Kidney (tissue), 14 donors: ENCODE measurements around the gene ATP11B. TPM values are rescaled to one million over a fixed set of nuclear protein-coding genes. Genes with fewer than 3 reads are reported as not detected.

ENCODE experiments used
- DNase-seq, 5 donors: peaks; one replicate each; pipeline ENCODE4 v3.0.0-alpha.2; 2013 to 2020
- FAIRE-seq: peaks from 2 replicates; lab custom pipeline; 2012; peaks lifted over from hg19 to GRCh38; lab: Jason Lieb, UNC
- H3K27ac ChIP-seq, 2 donors: one replicate each; pipeline ENCODE4 v1.7.0; 2013; ENCODE audit warnings: low read depth in 2 of 2, low read length in 2 of 2, inconsistent platforms in 1 of 2
- H3K27me3 ChIP-seq: one replicate; pipeline ENCODE4 v1.7.1; 2013; ENCODE audit warnings: low read length, inconsistent platforms; ENCODE audit not compliant: control insufficient read depth, insufficient read depth
- H3K36me3 ChIP-seq, 3 donors: one replicate each; pipeline versions ENCODE4 v1.7.0 to v1.7.1; 2013; ENCODE audit warnings: low read length in 3 of 3, control low read depth in 1 of 3, inconsistent platforms in 1 of 3; ENCODE audit not compliant: insufficient read depth in 3 of 3, control insufficient read depth in 2 of 3
- H3K4me1 ChIP-seq, 3 donors: one replicate each; pipeline versions ENCODE4 v1.7.0 to v1.7.1; 2013; ENCODE audit warnings: low read length in 3 of 3, inconsistent platforms in 1 of 3, low read depth in 1 of 3; ENCODE audit not compliant: control insufficient read depth in 2 of 3, insufficient read depth in 2 of 3
- H3K4me3 ChIP-seq, 3 donors: one replicate each; pipeline versions ENCODE4 v1.7.0 to v1.8.1; 2013; ENCODE audit warnings: low read length in 3 of 3, control low read depth in 1 of 3, inconsistent platforms in 1 of 3
- H3K9ac ChIP-seq, 3 donors: one replicate each; pipeline versions ENCODE4 v1.7.0 to v1.7.1; 2013; ENCODE audit warnings: low read length in 3 of 3, control low read depth in 1 of 3, inconsistent platforms in 1 of 3
- H3K9me3 ChIP-seq, 3 donors: one replicate each; pipeline versions ENCODE4 v1.7.0 to v1.7.1; 2013; ENCODE audit warnings: low read length in 3 of 3, control low read depth in 1 of 3, inconsistent platforms in 1 of 3; ENCODE audit not compliant: control insufficient read depth in 2 of 3, insufficient read depth in 1 of 3
- intact Hi-C: fragments of 100-400 bp; cut with DNase I; formaldehyde crosslinking; loops from one replicate; pipeline ENCODE4 v1.11.1; 2022
- polyA plus RNA-seq: library from polyadenylated mRNA; stranded (reverse); fragments of 350-450 nt; fragmentation: Illumina TruSeq; extraction: RNeasy Lipid Tissue Mini Kit (QIAGEN cat#74804); gene quantifications from one replicate; pipeline ENCODE4 v1.2.3, GENCODE V29; 2014; ENCODE audit warnings: low read depth, low replicate concordance; ENCODE audit not compliant: insufficient read depth
- total RNA-seq: library from RNA; stranded (reverse); fragmentation: NEBNext Ultra II Directional; extraction: Animal tissue kit (Norgen Biotek cat#: 25700); gene quantifications from one replicate; pipeline ENCODE4 v1.2.1, GENCODE V29; 2021
- TF ChIP-seq, protein P1 (sequence below): IDR thresholded peaks from 3 replicates; pipeline ENCODE4 v1.5.1; 2012; ENCODE audit warnings: mild to moderate bottlenecking, moderate library complexity, borderline replicate concordance; ENCODE audit not compliant: insufficient read depth; ENCODE audit errors: extremely low read depth
- donor health status: control.
- donor health status: control.
- donor health status: control.
- donor health status: control.
- donor health status: control.
- donor health status: DM: yes; HTN: yes; CAD: no.
- donor health status: Normal renal cell carcinoma (clear cell type).

Gene ATP11B
- total and polyA plus RNA-seq, 2 donors from 2014 or later, result 8.0 to 65.0 TPM

- H3K4me3 ChIP-seq, result no peak overlapping the region
- TF ChIP-seq, protein P1, sequence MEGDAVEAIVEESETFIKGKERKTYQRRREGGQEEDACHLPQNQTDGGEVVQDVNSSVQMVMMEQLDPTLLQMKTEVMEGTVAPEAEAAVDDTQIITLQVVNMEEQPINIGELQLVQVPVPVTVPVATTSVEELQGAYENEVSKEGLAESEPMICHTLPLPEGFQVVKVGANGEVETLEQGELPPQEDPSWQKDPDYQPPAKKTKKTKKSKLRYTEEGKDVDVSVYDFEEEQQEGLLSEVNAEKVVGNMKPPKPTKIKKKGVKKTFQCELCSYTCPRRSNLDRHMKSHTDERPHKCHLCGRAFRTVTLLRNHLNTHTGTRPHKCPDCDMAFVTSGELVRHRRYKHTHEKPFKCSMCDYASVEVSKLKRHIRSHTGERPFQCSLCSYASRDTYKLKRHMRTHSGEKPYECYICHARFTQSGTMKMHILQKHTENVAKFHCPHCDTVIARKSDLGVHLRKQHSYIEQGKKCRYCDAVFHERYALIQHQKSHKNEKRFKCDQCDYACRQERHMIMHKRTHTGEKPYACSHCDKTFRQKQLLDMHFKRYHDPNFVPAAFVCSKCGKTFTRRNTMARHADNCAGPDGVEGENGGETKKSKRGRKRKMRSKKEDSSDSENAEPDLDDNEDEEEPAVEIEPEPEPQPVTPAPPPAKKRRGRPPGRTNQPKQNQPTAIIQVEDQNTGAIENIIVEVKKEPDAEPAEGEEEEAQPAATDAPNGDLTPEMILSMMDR, result no peak
- H3K27me3 ChIP-seq, result no peaks in the 10 kb centered on the region
- intact Hi-C loops, result no loop called here
- no peaks in the 10 kb centered on the region for H3K9me3 ChIP-seq
- no peak for FAIRE-seq
- peaks cover 0 to 2% (median 0%) of the 10 kb centered on the region in 3 donors for H3K36me3 ChIP-seq
- H3K27ac ChIP-seq, result no peak overlapping the region
- no peaks in the 10 kb centered on the region for H3K4me1 ChIP-seq
- no peak for DNase-seq
- H3K9ac ChIP-seq, result no peak overlapping the region
Observed at GRCh38 chr3:182940266-182940808, 147.0 kb downstream of the ATP11B start.

DNA sequence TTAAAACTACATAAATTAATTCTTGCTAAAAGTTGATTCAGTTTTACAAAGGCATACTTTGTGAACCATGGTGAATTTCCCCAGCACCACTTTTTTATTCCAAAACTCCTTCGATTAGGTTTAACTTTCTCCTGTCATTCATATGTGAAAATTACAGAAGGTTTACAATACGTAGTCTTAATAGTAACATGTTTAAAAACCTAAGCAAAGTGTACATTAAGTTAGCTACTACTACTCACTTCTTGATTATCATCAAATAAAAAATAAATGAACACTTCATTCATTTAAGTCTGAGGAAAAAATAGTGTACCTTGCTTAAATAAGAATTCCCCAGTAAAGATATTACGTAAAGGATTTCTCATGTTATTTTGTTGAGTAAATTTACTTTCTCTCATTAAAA, 148.4 kb downstream of the ATP11B start:
- intact Hi-C loops, result no loop called here
- TF ChIP-seq, protein P1, result no peak
- Histone ChIP-seq H3K4me1 (no peaks in the 10 kb centered on the region), H3K27me3 (no peaks in the 10 kb centered on the region), H3K36me3 (peaks cover 0 to 9% (median 0%) of the 10 kb centered on the region in 3 donors), H3K9ac (no peak overlapping the region), H3K27ac (no peak overlapping the region), H3K9me3 (no peaks in the 10 kb centered on the region), H3K4me3 (no peak overlapping the region)
- DNase-seq (no peak), FAIRE-seq (no peak)

GRCh38 chr3:182947888-182948287, 154.6 kb downstream of the ATP11B start:
- H3K36me3 ChIP-seq, result peaks cover 2 to 14% (median 2%) of the 10 kb centered on the region in 3 donors
- TF ChIP-seq, protein P1, result no peak
- H3K4me3 ChIP-seq, result no peak overlapping the region
- DNase-seq, result no peak
- H3K27ac ChIP-seq, result no peak overlapping the region
- H3K4me1 ChIP-seq, result no peaks in the 10 kb centered on the region
- H3K9me3 ChIP-seq, result no peaks in the 10 kb centered on the region
- no peaks in the 10 kb centered on the region for H3K27me3 ChIP-seq
- intact Hi-C loops, result no loop called here
- no peak overlapping the region for H3K9ac ChIP-seq
- no peak for FAIRE-seq

DNA sequence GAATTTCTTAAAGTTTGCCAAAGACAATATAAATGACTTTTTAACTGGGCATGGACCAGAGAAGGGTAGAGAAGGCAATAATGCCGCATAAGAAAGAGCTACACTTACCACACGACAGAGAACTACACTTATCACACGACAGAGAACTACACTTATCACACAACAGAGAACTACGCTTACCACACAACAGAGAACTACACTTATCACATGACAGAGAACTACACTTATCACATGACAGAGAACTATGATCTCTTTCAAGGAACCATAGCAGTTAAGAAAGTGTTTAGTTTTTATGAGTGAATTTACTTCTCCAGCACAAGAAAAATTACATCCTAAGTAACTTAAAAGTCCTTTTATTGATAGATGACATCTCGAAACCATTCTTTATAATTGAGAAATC, 155.0 kb downstream of the ATP11B start:
- Histone ChIP-seq H3K4me1 (no peaks in the 10 kb centered on the region), H3K9me3 (no peaks in the 10 kb centered on the region), H3K4me3 (no peak overlapping the region), H3K9ac (no peak overlapping the region), H3K27ac (no peak overlapping the region), H3K27me3 (no peaks in the 10 kb centered on the region), H3K36me3 (peaks cover 2 to 14% (median 2%) of the 10 kb centered on the region in 3 donors)
- TF ChIP-seq, protein P1, result no peak
- FAIRE-seq (no peak), DNase-seq (no peak)
- intact Hi-C loops, result no loop called here
